Neural progenitor cell (in vitro differentiated cells): ENCODE data around the gene CLDN6. TPM values are rescaled to one million over a fixed set of nuclear protein-coding genes. Genes with fewer than 3 reads are reported as not detected.

Experiments
- DNase-seq: peaks from one replicate; pipeline ENCODE4 v3.0.0-alpha.2; 2016; ENCODE audit warnings: low spot score
- H2AFZ ChIP-seq: fragments of 200-600 bp; sonication (generic); replicated peaks from 2 replicates; pipeline ENCODE4 v1.6.1; 2016; ENCODE audit warnings: antibody characterized with exemption
- H3F3A ChIP-seq: fragments of 200-600 bp; sonication (generic); 2 replicates; pipeline ENCODE4 v1.6.1; 2016; ENCODE audit warnings: antibody characterized with exemption, low read depth
- H3K27ac ChIP-seq: fragments of 200-600 bp; sonication (generic); 2 replicates; pipeline ENCODE4 v1.5.1; 2016; ENCODE audit warnings: mild to moderate bottlenecking
- H3K27me3 ChIP-seq: fragments of 200-600 bp; sonication (generic); 2 replicates; pipeline ENCODE4 v1.6.1; 2016; ENCODE audit warnings: mild to moderate bottlenecking, moderate library complexity
- H3K36me3 ChIP-seq: fragments of 200-600 bp; sonication (generic); 2 replicates; pipeline ENCODE4 v1.5.1; 2016
- H3K4me1 ChIP-seq: fragments of 200-600 bp; sonication (generic); 2 replicates; pipeline ENCODE4 v1.6.1; 2016; ENCODE audit warnings: mixed run types
- H3K4me2 ChIP-seq: fragments of 200-600 bp; sonication (generic); 2 replicates; pipeline ENCODE4 v1.6.1; 2016
- H3K4me3 ChIP-seq: fragments of 200-600 bp; sonication (generic); 2 replicates; pipeline ENCODE4 v1.5.1; 2016
- H3K79me2 ChIP-seq: fragments of 200-600 bp; sonication (generic); 2 replicates; pipeline ENCODE4 v1.6.1; 2016; ENCODE audit warnings: low read depth
- H3K9ac ChIP-seq: fragments of 200-600 bp; sonication (generic); 2 replicates; pipeline ENCODE4 v1.6.1; 2016
- H3K9me3 ChIP-seq: fragments of 200-600 bp; sonication (generic); 2 replicates; pipeline ENCODE4 v1.5.1; 2016; ENCODE audit warnings: low read depth
- H4K20me1 ChIP-seq: fragments of 200-600 bp; sonication (generic); 2 replicates; pipeline ENCODE4 v1.6.1; 2016; ENCODE audit warnings: low read depth
- H3K27ac Mint-ChIP-seq: 3 replicates; pipeline ENCODE4 v1.8.0; 2021; ENCODE audit warnings: mixed read lengths
- H3K27me3 Mint-ChIP-seq: 2 replicates; pipeline ENCODE4 v1.8.0; 2022; ENCODE audit warnings: low read depth, mild to moderate bottlenecking, inconsistent platforms, moderate library complexity, mixed read lengths; ENCODE audit not compliant: insufficient read depth
- H3K36me3 Mint-ChIP-seq: 3 replicates; pipeline ENCODE4 v1.8.0; 2021; ENCODE audit warnings: mixed read lengths
- H3K4me1 Mint-ChIP-seq: 3 replicates; pipeline ENCODE4 v1.8.0; 2021; ENCODE audit warnings: mixed read lengths
- H3K4me3 Mint-ChIP-seq: 3 replicates; pipeline ENCODE4 v1.8.0; 2021; ENCODE audit warnings: mild to moderate bottlenecking, moderate library complexity, mixed read lengths
- H3K9me3 Mint-ChIP-seq: 3 replicates; pipeline ENCODE4 v1.8.0; 2020; ENCODE audit warnings: mixed read lengths
- EZH2 ChIP-seq: fragments of 200-600 bp; sonication (generic); IDR thresholded peaks from 2 replicates; pipeline ENCODE4 v1.6.1; 2017; ENCODE audit warnings: antibody characterized with exemption, mild to moderate bottlenecking, moderate library complexity
- EZH2phosphoT487 ChIP-seq: fragments of 200-600 bp; sonication (generic); IDR thresholded peaks from 2 replicates; pipeline ENCODE4 v1.6.1; 2017; ENCODE audit warnings: antibody characterized with exemption
- total RNA-seq: library from RNA; depleted of rRNA; stranded (reverse); fragments of >200 nt; gene quantifications from 2 replicates; pipeline ENCODE4 v1.2.3, GENCODE V29; 2015; ENCODE audit warnings: low replicate concordance
- TF ChIP-seq, protein P1 (sequence below): fragments of 200-600 bp; sonication (generic); IDR thresholded peaks from 2 replicates; pipeline ENCODE4 v1.5.1; 2017; ENCODE audit warnings: antibody characterized with exemption, mild to moderate bottlenecking

Gene CLDN6
- total RNA-seq, 1 donor from 2014 or later, result 31.6 TPM

DNA sequence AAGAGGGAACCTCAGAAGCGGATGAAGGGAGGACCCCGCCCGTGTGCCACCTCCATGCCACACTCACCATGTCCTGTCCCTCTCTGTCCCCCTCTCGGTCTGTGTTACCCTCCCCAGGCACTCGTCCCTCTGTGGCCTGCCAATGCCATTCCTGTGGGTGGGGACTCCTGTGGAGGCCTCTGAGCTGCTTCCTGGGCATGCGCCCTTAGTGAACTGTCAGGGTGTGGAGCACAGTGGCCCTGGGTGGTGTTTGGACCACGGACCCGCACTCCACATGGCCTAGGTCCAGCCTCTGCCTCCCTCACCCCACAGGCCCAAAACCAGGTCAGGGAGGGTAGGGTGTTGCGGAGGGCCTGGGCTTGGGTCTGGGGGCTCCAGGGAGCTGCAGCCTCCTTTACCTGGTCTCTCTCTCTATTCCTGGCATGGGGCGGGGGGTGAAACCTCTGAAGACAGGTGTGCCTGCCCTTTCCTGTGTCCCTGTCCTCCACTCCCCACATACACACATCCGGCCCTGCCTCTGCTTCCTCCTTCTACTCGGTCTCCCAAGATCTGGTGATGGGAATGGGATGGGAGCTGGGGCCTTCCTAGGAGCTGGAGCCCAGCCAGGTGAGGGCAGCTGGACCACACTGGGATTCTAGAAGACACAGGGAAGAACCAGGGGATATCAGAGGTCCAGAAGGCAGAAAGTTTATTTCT is 26.3 kb downstream of the CLDN6 start:
- no peak overlapping the region for H3K4me2 ChIP-seq
- no peak overlapping the region for H3K27ac Mint-ChIP-seq
- no peaks in the 10 kb centered on the region for H3K36me3 Mint-ChIP-seq
- no peaks in the 10 kb centered on the region for H3K9me3 ChIP-seq
- H4K20me1 ChIP-seq, result no peaks in the 10 kb centered on the region
- H2AFZ ChIP-seq, result no peak overlapping the region
- TF ChIP-seq EZH2phosphoT487 (no peak), EZH2 (no peak)
- TF ChIP-seq, protein P1, sequence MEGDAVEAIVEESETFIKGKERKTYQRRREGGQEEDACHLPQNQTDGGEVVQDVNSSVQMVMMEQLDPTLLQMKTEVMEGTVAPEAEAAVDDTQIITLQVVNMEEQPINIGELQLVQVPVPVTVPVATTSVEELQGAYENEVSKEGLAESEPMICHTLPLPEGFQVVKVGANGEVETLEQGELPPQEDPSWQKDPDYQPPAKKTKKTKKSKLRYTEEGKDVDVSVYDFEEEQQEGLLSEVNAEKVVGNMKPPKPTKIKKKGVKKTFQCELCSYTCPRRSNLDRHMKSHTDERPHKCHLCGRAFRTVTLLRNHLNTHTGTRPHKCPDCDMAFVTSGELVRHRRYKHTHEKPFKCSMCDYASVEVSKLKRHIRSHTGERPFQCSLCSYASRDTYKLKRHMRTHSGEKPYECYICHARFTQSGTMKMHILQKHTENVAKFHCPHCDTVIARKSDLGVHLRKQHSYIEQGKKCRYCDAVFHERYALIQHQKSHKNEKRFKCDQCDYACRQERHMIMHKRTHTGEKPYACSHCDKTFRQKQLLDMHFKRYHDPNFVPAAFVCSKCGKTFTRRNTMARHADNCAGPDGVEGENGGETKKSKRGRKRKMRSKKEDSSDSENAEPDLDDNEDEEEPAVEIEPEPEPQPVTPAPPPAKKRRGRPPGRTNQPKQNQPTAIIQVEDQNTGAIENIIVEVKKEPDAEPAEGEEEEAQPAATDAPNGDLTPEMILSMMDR, result no peak
- H3K4me3 ChIP-seq, result no peak overlapping the region
- no peak overlapping the region for H3K4me3 Mint-ChIP-seq
- DNase-seq, result no peak
- no peak overlapping the region for H3K9ac ChIP-seq
- no peak overlapping the region for H3K27ac ChIP-seq
- peaks cover 4% of the 10 kb centered on the region for H3K4me1 ChIP-seq
- H3K9me3 Mint-ChIP-seq, result no peaks in the 10 kb centered on the region
- H3F3A ChIP-seq, result no peaks in the 10 kb centered on the region
- no peaks in the 10 kb centered on the region for H3K36me3 ChIP-seq
- no peaks in the 10 kb centered on the region for H3K79me2 ChIP-seq
- H3K4me1 Mint-ChIP-seq, result no peaks in the 10 kb centered on the region
- no peaks in the 10 kb centered on the region for H3K27me3 ChIP-seq
- H3K27me3 Mint-ChIP-seq, result peaks cover 2% of the 10 kb centered on the region

- Mint-ChIP-seq H3K4me1 (no peaks in the 10 kb centered on the region), H3K27me3 (peaks cover 2% of the 10 kb centered on the region), H3K4me3 (no peak overlapping the region), H3K36me3 (no peaks in the 10 kb centered on the region), H3K9me3 (no peaks in the 10 kb centered on the region), H3K27ac (no peak overlapping the region)
- no peak for DNase-seq
- no peaks in the 10 kb centered on the region for H3K9me3 ChIP-seq
- H3K79me2 ChIP-seq, result no peaks in the 10 kb centered on the region
- no peaks in the 10 kb centered on the region for H3K36me3 ChIP-seq
- no peak overlapping the region for H3K27ac ChIP-seq
- H3K4me1 ChIP-seq, result peaks cover 4% of the 10 kb centered on the region
- TF ChIP-seq EZH2, result no peak
- no peak for TF ChIP-seq EZH2phosphoT487
- TF ChIP-seq, protein P1, result no peak
- H3K4me2 ChIP-seq, result no peak overlapping the region
- H3K27me3 ChIP-seq, result no peaks in the 10 kb centered on the region
- no peak overlapping the region for H3K4me3 ChIP-seq
- H2AFZ ChIP-seq, result no peak overlapping the region
- H3F3A ChIP-seq, result no peaks in the 10 kb centered on the region
- no peaks in the 10 kb centered on the region for H4K20me1 ChIP-seq
- no peak overlapping the region for H3K9ac ChIP-seq
Measured at GRCh38 chr16:2990891-2991290, 27.1 kb downstream of the CLDN6 start.

DNA sequence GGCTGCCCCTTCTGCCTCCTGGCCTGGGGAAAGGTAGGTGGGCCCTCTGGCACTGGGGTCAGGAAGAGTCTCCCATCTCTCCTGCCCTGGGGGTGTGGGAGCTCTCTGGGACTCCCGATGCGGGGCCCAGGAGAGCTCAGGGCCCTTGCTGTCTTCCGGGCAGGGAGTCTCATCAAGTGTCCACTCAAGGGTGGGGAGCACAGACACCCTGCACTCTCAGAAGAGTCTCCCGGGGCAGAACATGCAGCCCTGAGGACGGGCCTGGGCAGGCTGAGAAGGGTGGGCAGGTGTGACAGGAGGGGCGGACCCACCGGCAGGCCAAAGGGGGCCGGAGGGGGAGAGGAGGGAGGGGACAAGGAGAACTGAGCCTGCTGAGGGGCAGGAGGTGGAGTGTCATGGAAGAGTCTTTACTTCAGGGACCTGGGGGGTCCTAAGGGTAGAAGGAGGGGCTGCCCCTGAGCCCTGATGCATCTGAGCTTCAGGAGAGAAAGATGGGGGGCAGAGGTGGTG is 29.3 kb downstream of the CLDN6 start:
- H3K27ac ChIP-seq, result no peak overlapping the region

More for the DNA sequence above, 29.3 kb downstream of the CLDN6 start:
- peaks cover 5% of the 10 kb centered on the region for H3K27me3 Mint-ChIP-seq
- Histone ChIP-seq H3K79me2 (no peaks in the 10 kb centered on the region), H4K20me1 (no peaks in the 10 kb centered on the region), H3K4me2 (no peak overlapping the region), H3K36me3 (no peaks in the 10 kb centered on the region), H3K9me3 (no peaks in the 10 kb centered on the region), H3K4me1 (peaks cover 4% of the 10 kb centered on the region), H2AFZ (no peak overlapping the region), H3K4me3 (no peak overlapping the region), H3K27me3 (peaks cover 7% of the 10 kb centered on the region), H3F3A (peaks cover 7% of the 10 kb centered on the region), H3K9ac (no peak overlapping the region)
- no peak for DNase-seq
- H3K4me1 Mint-ChIP-seq, result no peaks in the 10 kb centered on the region
- H3K27ac Mint-ChIP-seq, result no peak overlapping the region
- TF ChIP-seq EZH2 (no peak), EZH2phosphoT487 (no peak)
- TF ChIP-seq, protein P1, result no peak
- no peaks in the 10 kb centered on the region for H3K36me3 Mint-ChIP-seq
- H3K4me3 Mint-ChIP-seq, result no peak overlapping the region
- no peaks in the 10 kb centered on the region for H3K9me3 Mint-ChIP-seq
